Neural progenitor cell (in vitro differentiated cells): ENCODE measurements around the gene STAT3.

ENCODE experiments used
- EZH2 ChIP-seq: fragments of 200-600 bp; sonication (generic); IDR thresholded peaks from 2 replicates; pipeline ENCODE4 v1.6.1; 2017; ENCODE audit warnings: antibody characterized with exemption, mild to moderate bottlenecking, moderate library complexity
- EZH2phosphoT487 ChIP-seq: fragments of 200-600 bp; sonication (generic); IDR thresholded peaks from 2 replicates; pipeline ENCODE4 v1.6.1; 2017; ENCODE audit warnings: antibody characterized with exemption

GRCh38 chr17:42282478-42283080 is 105.7 kb downstream of the STAT3 start:
- TF ChIP-seq EZH2phosphoT487 (no peak), EZH2 (no peak)
